Stimulated activated effector memory CD8-positive, alpha-beta T cell treated with anti-CD3 and anti-CD28 coated beads, Interleukin-12 subunit alpha, Interleukin-12 subunit beta, amount 100 ng/mL, for 72 hours (primary cell): ENCODE measurements around the gene ADIPOR2.
"Not testable (repeated sequence)": the region's sequence is repeated elsewhere in the genome, so short reads cannot be mapped to it uniquely, and the experiment has no call there.

Experiments used
- ATAC-seq: fragments of 150-1000 bp; cut with Tn5 transposase; 2 replicates; pipeline ENCODE4 v1.10.0; 2021
- DNase-seq, 2 donors: peaks; one replicate each; pipeline ENCODE4 v3.0.0; 2021 to 2022; ENCODE audit warnings: low spot score in 2 of 2
- H3K27ac Mint-ChIP-seq: one replicate; pipeline ENCODE4 v1.8.0; 2022; ENCODE audit warnings: mild to moderate bottlenecking, mixed read lengths
- H3K36me3 Mint-ChIP-seq: one replicate; pipeline ENCODE4 v1.8.0; 2022; ENCODE audit warnings: mild to moderate bottlenecking, mixed read lengths
- H3K4me1 Mint-ChIP-seq: one replicate; pipeline ENCODE4 v1.8.0; 2022; ENCODE audit warnings: mixed read lengths
- H3K4me3 Mint-ChIP-seq: one replicate; pipeline ENCODE4 v1.8.0; 2022; ENCODE audit warnings: mild to moderate bottlenecking, mixed read lengths
- H3K9me3 Mint-ChIP-seq: one replicate; pipeline ENCODE4 v1.8.0; 2022; ENCODE audit warnings: mixed read lengths

The ADIPOR2 gene

GRCh38 chr12:1710870-1711269, 20.0 kb downstream of the ADIPOR2 start:
- not testable (repeated sequence) for H3K4me3 Mint-ChIP-seq, H3K36me3 Mint-ChIP-seq, DNase-seq, H3K27ac Mint-ChIP-seq, ATAC-seq, H3K9me3 Mint-ChIP-seq
- H3K4me1 Mint-ChIP-seq, result peaks cover 52% of the 10 kb centered on the region

- Mint-ChIP-seq H3K27ac (peak overlapping the region; percentile 44), H3K4me1 (peaks cover 52% of the 10 kb centered on the region)
- not testable (repeated sequence) for H3K9me3 Mint-ChIP-seq, DNase-seq, H3K36me3 Mint-ChIP-seq, H3K4me3 Mint-ChIP-seq, ATAC-seq
These were observed 20.8 kb downstream of the ADIPOR2 start for GRCh38 chr12:1711536-1712211.

- not testable (repeated sequence) for DNase-seq, H3K27ac Mint-ChIP-seq, H3K4me3 Mint-ChIP-seq, H3K9me3 Mint-ChIP-seq, H3K36me3 Mint-ChIP-seq, ATAC-seq
- peaks cover 45% of the 10 kb centered on the region for H3K4me1 Mint-ChIP-seq
These were observed 21.4 kb downstream of the ADIPOR2 start for GRCh38 chr12:1712305-1712704.

- H3K4me1 Mint-ChIP-seq, result peaks cover 45% of the 10 kb centered on the region
- not testable (repeated sequence) for H3K4me3 Mint-ChIP-seq, ATAC-seq, DNase-seq, H3K36me3 Mint-ChIP-seq, H3K9me3 Mint-ChIP-seq, H3K27ac Mint-ChIP-seq
These were observed 22.0 kb downstream of the ADIPOR2 start for GRCh38 chr12:1712852-1713251.

GRCh38 chr12:1713783-1714348, 23.0 kb downstream of the ADIPOR2 start:
- not testable (repeated sequence) for H3K4me3 Mint-ChIP-seq, H3K9me3 Mint-ChIP-seq, ATAC-seq, H3K27ac Mint-ChIP-seq, DNase-seq, H3K36me3 Mint-ChIP-seq
- peaks cover 40% of the 10 kb centered on the region for H3K4me1 Mint-ChIP-seq

- DNase-seq, H3K4me3 Mint-ChIP-seq, H3K36me3 Mint-ChIP-seq, ATAC-seq, H3K27ac Mint-ChIP-seq, H3K9me3 Mint-ChIP-seq: not testable (repeated sequence)
- peaks cover 46% of the 10 kb centered on the region for H3K4me1 Mint-ChIP-seq
These were observed 24.6 kb downstream of the ADIPOR2 start for GRCh38 chr12:1715459-1715858.

GRCh38 chr12:1716215-1716862, 25.5 kb downstream of the ADIPOR2 start:
- peak overlapping the region; percentile 5 for H3K4me3 Mint-ChIP-seq
- no peak overlapping the region for H3K27ac Mint-ChIP-seq
- ATAC-seq (peak; percentile 36), DNase-seq (no peak)
- H3K4me1 Mint-ChIP-seq, result peaks cover 44% of the 10 kb centered on the region
- peaks cover 8% of the 10 kb centered on the region for H3K36me3 Mint-ChIP-seq
- peaks cover 3% of the 10 kb centered on the region for H3K9me3 Mint-ChIP-seq

GRCh38 chr12:1716911-1717310, 26.0 kb downstream of the ADIPOR2 start:
- no peak overlapping the region for H3K27ac Mint-ChIP-seq
- H3K4me1 Mint-ChIP-seq, result peaks cover 44% of the 10 kb centered on the region
- H3K36me3 Mint-ChIP-seq, result peaks cover 8% of the 10 kb centered on the region
- H3K9me3 Mint-ChIP-seq, result peaks cover 3% of the 10 kb centered on the region
- H3K4me3 Mint-ChIP-seq, result no peak overlapping the region
- no peak for ATAC-seq
- no peak for DNase-seq

- no peak overlapping the region for H3K4me3 Mint-ChIP-seq
- ATAC-seq, result no peak
- H3K27ac Mint-ChIP-seq, result no peak overlapping the region
- peaks cover 3% of the 10 kb centered on the region for H3K9me3 Mint-ChIP-seq
- peaks cover 8% of the 10 kb centered on the region for H3K36me3 Mint-ChIP-seq
- H3K4me1 Mint-ChIP-seq, result peaks cover 48% of the 10 kb centered on the region
- DNase-seq, result no peak
These were observed 28.3 kb downstream of the ADIPOR2 start for GRCh38 chr12:1719139-1719538.

- peaks cover 40% of the 10 kb centered on the region for H3K4me1 Mint-ChIP-seq
- H3K4me3 Mint-ChIP-seq, result no peak overlapping the region
- no peak overlapping the region for H3K27ac Mint-ChIP-seq
- H3K36me3 Mint-ChIP-seq, result peaks cover 6% of the 10 kb centered on the region
- no peak for DNase-seq
- no peak for ATAC-seq
- H3K9me3 Mint-ChIP-seq, result no peaks in the 10 kb centered on the region
These were observed 29.6 kb downstream of the ADIPOR2 start for GRCh38 chr12:1720494-1720893.

GRCh38 chr12:1723721-1724120, 32.9 kb downstream of the ADIPOR2 start:
- no peaks in the 10 kb centered on the region for H3K36me3 Mint-ChIP-seq
- H3K4me3 Mint-ChIP-seq, result no peak overlapping the region
- peaks cover 37% of the 10 kb centered on the region for H3K4me1 Mint-ChIP-seq
- H3K27ac Mint-ChIP-seq, result no peak overlapping the region
- DNase-seq (no peak), ATAC-seq (no peak)
- H3K9me3 Mint-ChIP-seq, result no peaks in the 10 kb centered on the region

GRCh38 chr12:1724250-1724649, 33.4 kb downstream of the ADIPOR2 start:
- ATAC-seq, result no peak
- peaks cover 36% of the 10 kb centered on the region for H3K4me1 Mint-ChIP-seq
- DNase-seq, result no peak
- H3K9me3 Mint-ChIP-seq, result no peaks in the 10 kb centered on the region
- H3K4me3 Mint-ChIP-seq, result no peak overlapping the region
- no peak overlapping the region for H3K27ac Mint-ChIP-seq
- H3K36me3 Mint-ChIP-seq, result no peaks in the 10 kb centered on the region

GRCh38 chr12:1726753-1727152, 35.9 kb downstream of the ADIPOR2 start:
- Mint-ChIP-seq H3K4me1 (peaks cover 16% of the 10 kb centered on the region), H3K27ac (no peak overlapping the region), H3K9me3 (no peaks in the 10 kb centered on the region), H3K36me3 (peaks cover 8% of the 10 kb centered on the region), H3K4me3 (no peak overlapping the region)
- DNase-seq (no peak), ATAC-seq (no peak)

- DNase-seq (no peak), ATAC-seq (no peak)
- H3K36me3 Mint-ChIP-seq, result peaks cover 8% of the 10 kb centered on the region
- H3K4me3 Mint-ChIP-seq, result no peak overlapping the region
- H3K4me1 Mint-ChIP-seq, result peaks cover 21% of the 10 kb centered on the region
- H3K9me3 Mint-ChIP-seq, result no peaks in the 10 kb centered on the region
- no peak overlapping the region for H3K27ac Mint-ChIP-seq
These were observed 38.0 kb downstream of the ADIPOR2 start for GRCh38 chr12:1728824-1729223.

GRCh38 chr12:1731019-1731687, 40.3 kb downstream of the ADIPOR2 start:
- Mint-ChIP-seq H3K4me1 (peaks cover 21% of the 10 kb centered on the region), H3K36me3 (peaks cover 8% of the 10 kb centered on the region), H3K4me3 (no peak overlapping the region), H3K9me3 (no peaks in the 10 kb centered on the region), H3K27ac (no peak overlapping the region)
- no peak for DNase-seq
- ATAC-seq, result no peak
